Glutamatergic neuron (in vitro differentiated cells): ENCODE data around the gene OR10P1. TPM values are rescaled to one million over a fixed set of nuclear protein-coding genes. Genes with fewer than 3 reads are reported as not detected.
"Not testable (repeated sequence)": the region's sequence is repeated elsewhere in the genome, so short reads cannot be mapped to it uniquely, and the experiment has no call there.

Experiments
- DNase-seq: peaks from one replicate; pipeline ENCODE4 v3.0.0; 2022
- H3K27ac Mint-ChIP-seq: one replicate; pipeline ENCODE4 v1.8.0; 2020; ENCODE audit warnings: mild to moderate bottlenecking, mixed read lengths, inconsistent platforms; ENCODE audit not compliant: unreplicated experiment
- H3K27me3 Mint-ChIP-seq: one replicate; pipeline ENCODE4 v1.8.0; 2020; ENCODE audit warnings: mild to moderate bottlenecking, moderate library complexity, mixed read lengths, inconsistent platforms; ENCODE audit not compliant: unreplicated experiment
- H3K36me3 Mint-ChIP-seq: one replicate; pipeline ENCODE4 v1.8.0; 2020; ENCODE audit warnings: mild to moderate bottlenecking, mixed read lengths, inconsistent platforms; ENCODE audit not compliant: unreplicated experiment
- H3K4me1 Mint-ChIP-seq: one replicate; pipeline ENCODE4 v1.8.0; 2020; ENCODE audit warnings: mild to moderate bottlenecking, low read depth, mixed read lengths, inconsistent platforms; ENCODE audit not compliant: unreplicated experiment
- H3K4me3 Mint-ChIP-seq: one replicate; pipeline ENCODE4 v1.8.0; 2020; ENCODE audit warnings: mild to moderate bottlenecking, mixed read lengths, inconsistent platforms; ENCODE audit not compliant: unreplicated experiment
- H3K9me3 Mint-ChIP-seq: one replicate; pipeline ENCODE4 v1.8.0; 2020; ENCODE audit warnings: mild to moderate bottlenecking, moderate library complexity, mixed read lengths, inconsistent platforms; ENCODE audit not compliant: unreplicated experiment
- total RNA-seq: library from RNA; stranded (reverse); fragmentation: NEBNext Ultra II Directional; extraction: Animal tissue kit (Norgen Biotek cat#: 25700); gene quantifications from one replicate; pipeline ENCODE4 v1.2.1, GENCODE V29; 2021; ENCODE audit not compliant: unreplicated experiment
- TF ChIP-seq, protein P1 (sequence below): fragments of 200-600 bp; sonication (generic); IDR thresholded peaks from one replicate; pipeline ENCODE4 v1.5.0; 2021; ENCODE audit not compliant: partially characterized antibody, unreplicated experiment

The OR10P1 gene
- total RNA-seq, 1 donor from 2014 or later, result not detected

DNA sequence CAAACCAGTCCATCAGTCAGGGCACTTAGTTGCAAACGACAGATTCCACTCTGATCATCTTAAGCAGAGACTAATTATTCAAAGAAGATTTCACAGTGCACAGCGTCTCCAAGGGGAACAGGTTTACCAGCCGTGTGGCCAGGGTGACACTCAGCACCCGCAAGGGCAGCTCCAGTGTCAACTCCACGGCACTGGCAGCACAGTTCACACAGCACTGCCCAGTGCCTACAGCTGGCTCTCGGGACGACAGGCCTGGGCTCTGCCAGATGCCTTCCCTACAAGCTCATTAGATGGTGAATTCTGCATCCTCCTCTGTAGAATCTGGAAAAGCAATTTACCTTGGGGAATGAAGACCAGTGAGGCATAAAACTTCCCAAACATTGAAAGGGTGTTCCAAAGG is 4.9 kb downstream of the OR10P1 start:
- Mint-ChIP-seq H3K36me3 (peaks cover 18% of the 10 kb centered on the region), H3K27ac (no peak overlapping the region), H3K27me3 (peaks cover 3% of the 10 kb centered on the region), H3K4me3 (no peak overlapping the region), H3K4me1 (no peaks in the 10 kb centered on the region), H3K9me3 (peaks cover 7% of the 10 kb centered on the region)
- TF ChIP-seq, protein P1, sequence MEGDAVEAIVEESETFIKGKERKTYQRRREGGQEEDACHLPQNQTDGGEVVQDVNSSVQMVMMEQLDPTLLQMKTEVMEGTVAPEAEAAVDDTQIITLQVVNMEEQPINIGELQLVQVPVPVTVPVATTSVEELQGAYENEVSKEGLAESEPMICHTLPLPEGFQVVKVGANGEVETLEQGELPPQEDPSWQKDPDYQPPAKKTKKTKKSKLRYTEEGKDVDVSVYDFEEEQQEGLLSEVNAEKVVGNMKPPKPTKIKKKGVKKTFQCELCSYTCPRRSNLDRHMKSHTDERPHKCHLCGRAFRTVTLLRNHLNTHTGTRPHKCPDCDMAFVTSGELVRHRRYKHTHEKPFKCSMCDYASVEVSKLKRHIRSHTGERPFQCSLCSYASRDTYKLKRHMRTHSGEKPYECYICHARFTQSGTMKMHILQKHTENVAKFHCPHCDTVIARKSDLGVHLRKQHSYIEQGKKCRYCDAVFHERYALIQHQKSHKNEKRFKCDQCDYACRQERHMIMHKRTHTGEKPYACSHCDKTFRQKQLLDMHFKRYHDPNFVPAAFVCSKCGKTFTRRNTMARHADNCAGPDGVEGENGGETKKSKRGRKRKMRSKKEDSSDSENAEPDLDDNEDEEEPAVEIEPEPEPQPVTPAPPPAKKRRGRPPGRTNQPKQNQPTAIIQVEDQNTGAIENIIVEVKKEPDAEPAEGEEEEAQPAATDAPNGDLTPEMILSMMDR, result no peak
- DNase-seq, result no peak

DNA sequence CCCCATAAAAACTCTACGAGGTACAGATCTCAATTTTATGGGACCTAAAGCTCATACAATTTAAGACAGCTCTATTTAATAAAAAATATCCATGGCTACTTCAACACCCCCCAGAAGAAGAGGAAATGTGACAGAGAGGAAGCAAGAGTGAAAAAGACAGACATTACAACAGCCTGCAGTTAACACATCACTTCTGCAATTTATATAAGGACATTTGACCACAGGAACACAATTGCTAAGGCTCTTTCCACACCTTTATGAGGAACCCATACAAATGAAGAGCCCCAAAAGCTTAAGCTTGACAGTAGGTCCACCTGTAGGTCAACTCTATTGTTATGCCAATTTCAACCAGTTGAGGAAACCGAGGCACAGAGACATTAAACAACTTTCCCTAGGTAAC is 5.6 kb downstream of the OR10P1 start:
- H3K36me3 Mint-ChIP-seq, result peaks cover 20% of the 10 kb centered on the region
- peaks cover 3% of the 10 kb centered on the region for H3K9me3 Mint-ChIP-seq
- H3K4me1 Mint-ChIP-seq, result no peaks in the 10 kb centered on the region
- no peak overlapping the region for H3K27ac Mint-ChIP-seq
- no peak overlapping the region for H3K4me3 Mint-ChIP-seq
- H3K27me3 Mint-ChIP-seq, result peaks cover 5% of the 10 kb centered on the region
- TF ChIP-seq, protein P1, result no peak
- no peak for DNase-seq

- peaks cover 5% of the 10 kb centered on the region for H3K27me3 Mint-ChIP-seq
- TF ChIP-seq, protein P1, result no peak
- no peak for DNase-seq
- H3K36me3 Mint-ChIP-seq, result peaks cover 16% of the 10 kb centered on the region
- no peak overlapping the region for H3K27ac Mint-ChIP-seq
- H3K4me1 Mint-ChIP-seq, result no peaks in the 10 kb centered on the region
- H3K9me3 Mint-ChIP-seq, result peaks cover 3% of the 10 kb centered on the region
- no peak overlapping the region for H3K4me3 Mint-ChIP-seq
Measured at GRCh38 chr12:55642669-55643068, 6.0 kb downstream of the OR10P1 start.

DNA sequence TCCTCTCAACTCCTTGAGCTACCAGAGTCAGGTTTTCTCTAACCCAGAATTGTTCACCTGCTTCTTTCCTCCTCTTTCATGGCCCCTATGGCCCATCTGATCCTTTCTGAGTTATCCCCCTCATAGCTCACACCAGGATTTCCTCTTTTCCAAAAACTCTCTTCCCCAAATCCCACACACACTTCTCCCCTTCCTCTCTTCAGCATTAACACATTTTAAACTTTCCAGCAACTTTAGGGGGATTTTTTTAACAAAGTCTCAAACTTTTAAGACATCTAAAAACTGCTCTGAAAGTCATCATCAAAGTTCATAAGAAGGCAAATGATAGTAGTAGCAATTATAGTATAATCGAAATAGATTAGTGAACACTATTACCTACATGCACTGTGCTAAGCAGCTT is 7.9 kb downstream of the OR10P1 start:
- Mint-ChIP-seq H3K4me3 (no peak overlapping the region), H3K9me3 (peaks cover 2% of the 10 kb centered on the region), H3K4me1 (no peaks in the 10 kb centered on the region), H3K36me3 (peaks cover 19% of the 10 kb centered on the region), H3K27ac (no peak overlapping the region), H3K27me3 (peaks cover 5% of the 10 kb centered on the region)
- DNase-seq, result no peak
- TF ChIP-seq, protein P1, result no peak

DNA sequence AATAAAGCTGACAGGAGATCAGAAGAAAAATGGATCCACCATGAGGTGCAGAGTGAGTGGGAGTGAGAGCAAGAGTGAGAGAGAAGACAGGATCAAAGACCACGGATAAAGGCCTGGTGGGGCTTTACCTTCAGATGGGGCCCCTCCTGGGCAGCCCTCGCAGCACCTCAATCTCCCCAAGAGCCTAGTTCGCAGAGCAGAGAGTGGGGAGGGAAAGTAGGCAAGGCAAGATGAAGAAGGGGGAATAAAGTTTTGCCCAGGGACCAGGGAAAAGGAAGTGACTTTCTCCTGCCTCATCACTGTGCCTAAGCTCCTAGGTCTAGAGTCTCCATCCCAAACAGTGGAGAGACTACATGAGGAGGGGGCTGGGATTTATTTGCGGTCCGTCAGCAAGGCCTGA is 10.3 kb downstream of the OR10P1 start:
- TF ChIP-seq, protein P1, result no peak
- H3K4me1 Mint-ChIP-seq, result no peaks in the 10 kb centered on the region
- peaks cover 5% of the 10 kb centered on the region for H3K27me3 Mint-ChIP-seq
- no peak overlapping the region for H3K27ac Mint-ChIP-seq
- no peak overlapping the region for H3K4me3 Mint-ChIP-seq
- no peaks in the 10 kb centered on the region for H3K9me3 Mint-ChIP-seq
- DNase-seq, result no peak
- peaks cover 23% of the 10 kb centered on the region for H3K36me3 Mint-ChIP-seq

DNA sequence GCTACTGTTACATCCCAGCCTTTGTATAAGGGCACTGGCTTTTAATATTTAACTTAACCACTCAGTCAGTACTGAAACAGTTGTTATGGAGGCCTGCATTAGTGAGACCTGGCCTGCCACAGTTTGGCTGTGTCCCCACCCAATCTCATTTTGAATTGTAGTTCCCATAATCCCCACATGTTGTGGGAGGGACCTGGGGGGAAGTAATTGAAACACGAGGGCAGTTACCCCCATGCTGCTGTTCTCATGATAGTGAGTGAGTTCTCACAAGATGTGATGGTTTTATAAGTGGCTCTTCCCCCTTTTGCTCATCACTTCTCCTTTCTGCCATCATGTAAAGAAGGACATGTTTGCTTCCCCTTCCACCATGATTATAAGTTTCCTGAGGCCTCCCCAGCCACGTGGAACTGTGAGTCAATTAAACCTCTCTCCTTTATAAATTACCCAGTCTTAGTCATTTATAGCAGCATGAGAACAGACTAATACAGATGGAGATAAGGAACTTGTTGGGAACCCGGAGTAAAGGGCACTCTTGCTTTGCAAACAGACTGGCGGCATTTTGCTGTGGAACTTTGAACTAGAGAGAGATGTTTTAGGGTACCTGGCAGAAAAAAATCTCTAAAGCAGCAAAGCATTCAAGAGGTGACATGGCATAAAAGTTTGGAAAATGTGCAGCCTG is 14.1 kb downstream of the OR10P1 start:
- H3K27ac Mint-ChIP-seq, H3K4me3 Mint-ChIP-seq, DNase-seq, H3K27me3 Mint-ChIP-seq, H3K9me3 Mint-ChIP-seq, H3K4me1 Mint-ChIP-seq: not testable (repeated sequence)
- H3K36me3 Mint-ChIP-seq, result peaks cover 18% of the 10 kb centered on the region
